ENCODE data around the gene CHSY1. TPM values are rescaled to one million over a fixed set of nuclear protein-coding genes. Genes with fewer than 3 reads are reported as not detected.

CHSY1 gene
- total RNA-seq, 1 donor from 2014 or later = 43.0 TPM

DNA sequence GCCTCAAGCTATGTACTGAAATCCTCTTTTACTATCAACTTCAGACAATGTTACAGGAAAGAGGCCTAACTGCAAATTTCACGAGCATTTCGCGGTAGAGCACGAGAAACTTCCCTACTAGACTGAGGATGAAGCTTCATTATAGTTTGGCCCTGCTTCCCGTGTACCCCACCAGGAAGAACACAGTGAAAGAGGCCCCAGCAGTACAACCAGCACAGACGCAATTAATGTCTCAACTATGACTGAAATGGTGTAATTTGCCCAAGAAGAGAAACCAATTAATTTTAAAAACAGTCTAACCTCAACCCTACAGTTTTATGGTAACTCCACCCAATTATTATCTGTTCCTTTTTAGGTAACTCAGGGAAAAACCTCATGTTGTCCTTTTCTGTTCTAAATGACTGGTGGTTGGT is 12.1 kb downstream of the CHSY1 start:
- H3K4me1 Mint-ChIP-seq (ENCODE audit: unreplicated experiment) = peaks cover 35% of the 10 kb centered on the region
- DNase-seq (ENCODE audit: extremely low spot score, unreplicated experiment) = no peak
- peak overlapping the region; percentile 34 for H3K4me3 Mint-ChIP-seq
- peaks cover 4% of the 10 kb centered on the region for H3K9me3 Mint-ChIP-seq
- H3K36me3 Mint-ChIP-seq = peaks cover 28% of the 10 kb centered on the region
- no peaks in the 10 kb centered on the region for H3K27me3 Mint-ChIP-seq
- no peak overlapping the region for H3K27ac Mint-ChIP-seq
- TF ChIP-seq, protein P1, sequence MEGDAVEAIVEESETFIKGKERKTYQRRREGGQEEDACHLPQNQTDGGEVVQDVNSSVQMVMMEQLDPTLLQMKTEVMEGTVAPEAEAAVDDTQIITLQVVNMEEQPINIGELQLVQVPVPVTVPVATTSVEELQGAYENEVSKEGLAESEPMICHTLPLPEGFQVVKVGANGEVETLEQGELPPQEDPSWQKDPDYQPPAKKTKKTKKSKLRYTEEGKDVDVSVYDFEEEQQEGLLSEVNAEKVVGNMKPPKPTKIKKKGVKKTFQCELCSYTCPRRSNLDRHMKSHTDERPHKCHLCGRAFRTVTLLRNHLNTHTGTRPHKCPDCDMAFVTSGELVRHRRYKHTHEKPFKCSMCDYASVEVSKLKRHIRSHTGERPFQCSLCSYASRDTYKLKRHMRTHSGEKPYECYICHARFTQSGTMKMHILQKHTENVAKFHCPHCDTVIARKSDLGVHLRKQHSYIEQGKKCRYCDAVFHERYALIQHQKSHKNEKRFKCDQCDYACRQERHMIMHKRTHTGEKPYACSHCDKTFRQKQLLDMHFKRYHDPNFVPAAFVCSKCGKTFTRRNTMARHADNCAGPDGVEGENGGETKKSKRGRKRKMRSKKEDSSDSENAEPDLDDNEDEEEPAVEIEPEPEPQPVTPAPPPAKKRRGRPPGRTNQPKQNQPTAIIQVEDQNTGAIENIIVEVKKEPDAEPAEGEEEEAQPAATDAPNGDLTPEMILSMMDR (conservative IDR thresholded peaks at IDR 0.05) = no peak

DNA sequence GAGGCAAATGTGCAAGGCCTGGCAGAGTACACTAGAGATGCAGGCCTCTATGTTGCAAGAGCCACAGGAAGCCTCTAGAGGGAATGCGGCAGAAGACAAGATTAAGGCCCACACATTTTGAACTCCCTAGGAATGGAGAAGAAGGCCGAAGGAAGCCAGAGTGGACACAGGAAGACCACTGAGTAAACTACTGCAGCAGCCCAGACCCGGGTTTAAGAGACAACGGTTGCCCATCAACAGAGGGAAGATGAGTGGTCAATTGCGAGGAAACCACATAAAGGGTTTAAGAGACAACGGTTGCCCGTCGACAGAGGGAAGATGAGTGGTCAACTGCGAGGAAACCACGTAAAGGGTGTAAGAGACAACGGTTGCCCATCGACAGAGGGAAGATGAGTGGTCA is 14.6 kb downstream of the CHSY1 start:
- no peaks in the 10 kb centered on the region for H3K27me3 Mint-ChIP-seq
- no peak for DNase-seq (ENCODE audit: extremely low spot score, unreplicated experiment)
- TF ChIP-seq, protein P1 (conservative IDR thresholded peaks at IDR 0.05) = no peak
- peaks cover 4% of the 10 kb centered on the region for H3K9me3 Mint-ChIP-seq
- peaks cover 40% of the 10 kb centered on the region for H3K36me3 Mint-ChIP-seq
- H3K27ac Mint-ChIP-seq = no peak overlapping the region
- H3K4me1 Mint-ChIP-seq (ENCODE audit: unreplicated experiment) = peaks cover 24% of the 10 kb centered on the region
- no peak overlapping the region for H3K4me3 Mint-ChIP-seq

DNA sequence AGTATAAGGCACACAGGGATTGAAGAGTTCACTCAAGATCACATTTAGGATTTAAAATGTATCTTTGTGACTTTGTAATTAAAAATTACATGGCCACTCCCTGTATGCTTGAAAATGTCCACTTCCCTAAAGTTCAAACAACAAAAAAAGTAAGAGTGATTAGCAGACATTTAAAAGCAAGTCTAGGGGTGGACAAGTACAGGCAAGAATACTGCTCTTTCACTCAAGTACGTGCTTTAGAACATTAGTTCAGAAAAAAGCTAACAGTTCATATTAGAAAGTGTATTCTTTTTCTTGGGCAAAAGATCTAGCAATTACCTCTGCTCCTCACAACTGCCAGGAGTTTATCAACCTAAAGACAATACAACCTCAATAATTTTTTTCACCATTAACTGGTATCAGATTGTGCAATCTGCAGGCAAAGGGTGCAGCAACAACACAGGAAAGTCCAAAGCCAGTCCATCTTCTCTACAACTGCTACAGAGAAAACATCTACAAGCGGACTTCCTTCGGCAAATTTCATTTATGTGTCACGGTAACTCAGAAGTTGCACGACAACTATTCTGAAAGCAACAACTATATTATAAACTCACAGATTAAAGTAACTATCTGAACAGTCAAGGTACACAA is 18.1 kb downstream of the CHSY1 start:
- H3K27ac Mint-ChIP-seq = no peak overlapping the region
- no peaks in the 10 kb centered on the region for H3K27me3 Mint-ChIP-seq
- DNase-seq (ENCODE audit: extremely low spot score, unreplicated experiment) = no peak
- peaks cover 6% of the 10 kb centered on the region for H3K9me3 Mint-ChIP-seq
- peaks cover 56% of the 10 kb centered on the region for H3K36me3 Mint-ChIP-seq
- H3K4me3 Mint-ChIP-seq = no peak overlapping the region
- TF ChIP-seq, protein P1 (conservative IDR thresholded peaks at IDR 0.05) = no peak
- H3K4me1 Mint-ChIP-seq (ENCODE audit: unreplicated experiment) = peaks cover 10% of the 10 kb centered on the region

DNA sequence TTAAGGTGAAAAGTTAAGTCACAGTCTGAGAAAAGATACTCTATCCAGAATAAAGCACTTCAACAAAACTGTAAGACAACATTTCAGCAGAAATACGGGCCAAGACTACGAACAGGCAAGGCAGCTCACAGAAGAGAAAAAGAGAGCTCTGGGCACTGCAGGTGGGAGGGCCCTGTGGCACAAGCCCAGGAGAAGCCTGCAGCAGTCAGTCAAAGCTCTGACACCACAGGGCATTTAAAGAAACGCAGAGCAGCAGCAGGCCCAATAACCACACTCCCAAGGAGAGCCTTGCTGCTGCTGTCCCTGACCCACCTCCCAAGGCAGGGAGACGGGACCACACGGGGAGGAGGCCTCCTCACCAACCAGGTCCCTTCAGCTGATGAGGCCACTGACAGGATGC is 19.2 kb downstream of the CHSY1 start:
- Mint-ChIP-seq H3K9me3 (peaks cover 6% of the 10 kb centered on the region), H3K4me1 (ENCODE audit: unreplicated experiment) (peaks cover 10% of the 10 kb centered on the region), H3K4me3 (no peak overlapping the region), H3K27ac (no peak overlapping the region), H3K27me3 (no peaks in the 10 kb centered on the region), H3K36me3 (peaks cover 65% of the 10 kb centered on the region)
- DNase-seq (ENCODE audit: extremely low spot score, unreplicated experiment) = no peak
- TF ChIP-seq, protein P1 (conservative IDR thresholded peaks at IDR 0.05) = no peak

DNA sequence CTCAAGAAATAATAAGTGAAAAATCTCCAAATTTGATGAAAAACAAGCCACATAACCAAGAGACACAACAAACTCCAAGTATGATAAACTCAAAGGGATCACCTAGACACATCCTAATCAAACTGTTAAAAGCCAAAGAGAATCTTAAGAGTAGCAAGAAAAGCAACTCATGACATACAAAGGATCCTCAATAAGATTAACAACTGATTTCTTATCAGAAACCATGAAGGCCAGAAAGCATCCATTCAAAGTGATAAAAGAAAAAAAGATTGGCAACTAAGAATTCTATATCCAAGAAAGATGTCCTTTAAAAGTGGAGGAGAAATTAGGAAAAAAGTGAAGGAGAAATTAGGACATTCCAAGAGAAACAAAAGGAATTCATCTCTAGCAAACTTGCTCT is 23.5 kb downstream of the CHSY1 start:
- H3K4me3 Mint-ChIP-seq = no peak overlapping the region
- H3K27ac Mint-ChIP-seq = no peak overlapping the region
- H3K4me1 Mint-ChIP-seq (ENCODE audit: unreplicated experiment) = peaks cover 7% of the 10 kb centered on the region

More for the DNA sequence above, 23.5 kb downstream of the CHSY1 start:
- DNase-seq (ENCODE audit: extremely low spot score, unreplicated experiment) = no peak
- Mint-ChIP-seq H3K27me3 (no peaks in the 10 kb centered on the region), H3K9me3 (peaks cover 6% of the 10 kb centered on the region), H3K36me3 (peaks cover 65% of the 10 kb centered on the region)
- TF ChIP-seq, protein P1 (conservative IDR thresholded peaks at IDR 0.05) = no peak
